GM12875 (cell line): Measurements from ENCODE around the gene HSD3B1.
"Not testable (repeated sequence)": the region's sequence is repeated elsewhere in the genome, so short reads cannot be mapped to it uniquely, and the experiment has no call there.

Experiments
- H3K4me3 ChIP-seq: one replicate; pipeline ENCODE4 v1.5.1; 2011; ENCODE audit warnings: low read depth, low read length, control low read depth
- TF ChIP-seq, protein P1 (sequence below): IDR thresholded peaks from 2 replicates; pipeline ENCODE4 v1.5.1; 2011; ENCODE audit warnings: low read depth, mild to moderate bottlenecking, control low read depth, inconsistent platforms, low read length, moderate library complexity, borderline replicate concordance; ENCODE audit not compliant: insufficient read depth

The HSD3B1 gene

DNA sequence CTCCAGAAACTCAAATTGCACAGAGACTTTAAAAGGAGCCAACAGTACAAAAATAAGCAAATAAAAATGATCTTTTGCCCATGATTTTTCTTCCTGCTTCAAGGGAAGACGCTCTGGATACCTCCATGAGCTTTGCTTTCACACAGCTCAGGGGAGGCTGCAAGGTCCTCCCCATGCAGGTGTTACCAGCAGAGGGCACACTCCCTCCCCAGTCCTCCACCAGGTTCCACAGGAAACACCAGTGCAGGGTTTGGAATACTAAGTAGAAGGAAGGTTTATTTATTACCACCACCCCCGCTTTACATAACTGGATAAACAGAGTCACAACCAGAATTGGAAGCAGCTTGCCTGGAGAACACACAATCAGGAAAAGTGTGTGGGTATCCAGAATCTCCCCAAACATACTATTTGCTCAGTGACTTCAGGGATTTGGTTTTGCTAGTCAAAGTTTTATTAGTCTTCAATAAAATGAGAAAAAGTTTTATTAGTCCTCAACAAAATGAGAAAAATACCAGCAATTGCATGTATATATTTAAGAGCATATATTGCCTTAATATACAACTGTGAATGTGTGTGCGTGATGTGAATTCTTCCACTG is 37.3 kb downstream of the HSD3B1 start:
- H3K4me3 ChIP-seq, result no peak overlapping the region
- TF ChIP-seq, protein P1, sequence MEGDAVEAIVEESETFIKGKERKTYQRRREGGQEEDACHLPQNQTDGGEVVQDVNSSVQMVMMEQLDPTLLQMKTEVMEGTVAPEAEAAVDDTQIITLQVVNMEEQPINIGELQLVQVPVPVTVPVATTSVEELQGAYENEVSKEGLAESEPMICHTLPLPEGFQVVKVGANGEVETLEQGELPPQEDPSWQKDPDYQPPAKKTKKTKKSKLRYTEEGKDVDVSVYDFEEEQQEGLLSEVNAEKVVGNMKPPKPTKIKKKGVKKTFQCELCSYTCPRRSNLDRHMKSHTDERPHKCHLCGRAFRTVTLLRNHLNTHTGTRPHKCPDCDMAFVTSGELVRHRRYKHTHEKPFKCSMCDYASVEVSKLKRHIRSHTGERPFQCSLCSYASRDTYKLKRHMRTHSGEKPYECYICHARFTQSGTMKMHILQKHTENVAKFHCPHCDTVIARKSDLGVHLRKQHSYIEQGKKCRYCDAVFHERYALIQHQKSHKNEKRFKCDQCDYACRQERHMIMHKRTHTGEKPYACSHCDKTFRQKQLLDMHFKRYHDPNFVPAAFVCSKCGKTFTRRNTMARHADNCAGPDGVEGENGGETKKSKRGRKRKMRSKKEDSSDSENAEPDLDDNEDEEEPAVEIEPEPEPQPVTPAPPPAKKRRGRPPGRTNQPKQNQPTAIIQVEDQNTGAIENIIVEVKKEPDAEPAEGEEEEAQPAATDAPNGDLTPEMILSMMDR, result peak; percentile 76

DNA sequence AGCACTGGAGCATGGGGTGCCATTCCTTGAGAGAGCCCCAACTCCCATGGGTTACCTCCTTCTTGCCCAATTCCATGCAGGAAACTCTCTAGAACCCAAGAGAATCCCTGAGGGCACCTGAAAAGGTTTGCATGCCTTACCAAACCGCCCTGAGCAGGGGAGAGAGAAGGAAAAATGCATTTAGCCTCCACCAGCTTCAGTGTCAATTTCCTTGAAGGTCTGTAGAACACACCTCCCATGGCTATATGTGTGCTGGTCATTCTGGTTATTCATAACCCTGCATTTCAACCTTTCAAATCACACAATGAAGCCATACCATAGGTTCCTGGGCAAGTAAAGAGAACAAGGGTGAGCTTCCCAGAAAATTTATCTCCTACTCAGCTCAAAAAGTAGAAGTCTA is 39.6 kb downstream of the HSD3B1 start:
- TF ChIP-seq, protein P1, result no peak
- no peak overlapping the region for H3K4me3 ChIP-seq

DNA sequence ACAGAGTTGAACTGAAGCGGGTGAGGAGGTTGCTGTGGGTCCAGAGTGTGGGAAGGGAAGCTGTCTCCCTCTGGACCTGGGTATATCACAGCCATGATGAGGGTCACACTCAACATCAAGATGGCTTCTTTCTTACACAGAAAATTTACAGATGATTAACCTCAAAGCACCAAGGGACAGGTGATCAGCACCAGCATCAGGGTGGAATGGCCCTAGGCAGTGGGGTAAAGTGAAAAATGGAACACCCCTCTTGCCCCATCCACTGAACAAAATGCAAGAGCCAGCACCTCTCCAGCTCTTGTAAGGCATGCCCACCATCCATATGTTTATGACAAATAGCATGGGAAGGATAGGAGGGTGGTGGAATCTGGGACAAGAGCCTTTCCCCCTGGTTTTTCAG is 40.3 kb downstream of the HSD3B1 start:
- TF ChIP-seq, protein P1, result no peak
- no peak overlapping the region for H3K4me3 ChIP-seq

DNA sequence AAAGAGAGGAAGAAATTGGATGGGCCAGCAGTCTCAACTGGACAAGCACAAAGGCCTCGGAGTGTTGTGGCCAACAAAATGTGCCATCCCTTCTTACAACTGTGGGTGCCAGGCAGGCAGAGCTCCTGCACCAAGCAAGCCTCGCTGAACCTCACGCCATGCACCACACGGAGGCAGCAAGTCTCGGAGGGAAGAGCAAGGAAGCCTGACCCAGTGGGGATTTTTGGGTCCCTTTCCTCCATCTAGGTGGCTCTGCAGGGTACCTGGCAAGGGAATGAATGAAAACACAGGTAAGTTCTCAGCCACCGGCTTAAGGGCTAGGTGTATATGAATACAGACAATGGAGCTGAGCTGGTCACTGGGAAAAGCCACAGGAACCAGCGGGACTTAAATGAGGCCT is 40.8 kb downstream of the HSD3B1 start:
- TF ChIP-seq, protein P1, result no peak

DNA sequence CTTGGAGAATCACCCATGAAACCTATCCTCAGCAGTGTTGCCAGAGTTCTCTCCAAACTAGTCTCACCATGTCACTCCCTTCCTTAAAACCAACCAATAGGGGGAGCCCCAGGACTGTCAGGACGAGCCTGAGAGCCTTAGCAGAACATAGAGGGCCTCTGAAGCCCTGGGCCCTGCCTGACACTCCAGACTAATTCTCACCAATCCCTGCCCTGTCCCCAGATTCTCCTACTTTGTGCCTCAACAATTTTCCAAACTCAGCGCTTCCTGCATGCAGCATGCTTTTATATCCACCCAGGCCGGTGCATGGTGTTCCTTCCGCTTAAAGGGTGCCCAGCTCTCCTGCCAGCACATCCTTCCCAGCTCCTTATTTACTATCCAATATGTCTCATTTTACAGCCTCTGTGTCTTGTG is 42.7 kb downstream of the HSD3B1 start:
- TF ChIP-seq, protein P1, result peak; percentile 71

More for the DNA sequence above, 40.8 kb downstream of the HSD3B1 start:
- H3K4me3 ChIP-seq, result no peak overlapping the region

DNA sequence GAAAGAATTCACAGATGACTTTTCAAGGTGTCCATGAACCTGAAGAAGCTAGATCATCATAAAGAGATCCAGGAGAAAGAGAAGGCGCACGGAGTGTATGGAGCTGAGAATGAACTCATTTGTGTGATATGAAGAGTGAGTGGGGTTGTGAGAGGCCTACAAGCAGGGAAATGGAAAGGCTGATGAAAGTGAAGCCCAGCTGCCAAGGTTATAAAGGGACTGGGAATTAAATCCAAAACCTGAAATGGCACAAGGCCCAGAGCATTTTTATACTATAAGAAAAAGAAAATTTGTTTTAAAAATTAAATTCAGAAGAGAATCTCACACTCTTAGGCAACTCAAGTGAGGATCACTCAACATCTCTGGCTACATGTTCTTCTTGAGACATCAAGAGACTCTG is 43.4 kb downstream of the HSD3B1 start:
- TF ChIP-seq, protein P1, result no peak
- no peak overlapping the region for H3K4me3 ChIP-seq

More for the DNA sequence above, 42.7 kb downstream of the HSD3B1 start:
- no peak overlapping the region for H3K4me3 ChIP-seq

DNA sequence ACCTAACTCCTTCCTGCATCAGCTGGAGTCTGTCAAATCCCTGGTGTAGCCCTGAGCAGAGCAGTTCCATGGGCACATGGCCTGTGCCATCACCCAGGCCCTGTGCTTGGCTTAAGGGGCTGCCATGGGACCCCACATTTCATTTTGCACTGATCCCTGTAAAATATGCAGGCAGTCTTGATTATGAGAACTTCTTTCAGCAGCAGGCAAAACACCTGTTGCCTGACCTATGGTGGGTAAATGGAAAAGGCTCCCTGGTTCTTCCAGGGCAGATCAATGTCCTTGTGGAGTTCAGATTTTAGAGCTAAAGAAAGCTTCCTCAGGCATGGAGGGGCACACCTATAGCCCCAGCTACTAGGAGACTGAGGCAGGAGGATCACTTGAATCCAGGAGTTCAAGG is 44.2 kb downstream of the HSD3B1 start:
- no peak overlapping the region for H3K4me3 ChIP-seq
- TF ChIP-seq, protein P1, result no peak

DNA sequence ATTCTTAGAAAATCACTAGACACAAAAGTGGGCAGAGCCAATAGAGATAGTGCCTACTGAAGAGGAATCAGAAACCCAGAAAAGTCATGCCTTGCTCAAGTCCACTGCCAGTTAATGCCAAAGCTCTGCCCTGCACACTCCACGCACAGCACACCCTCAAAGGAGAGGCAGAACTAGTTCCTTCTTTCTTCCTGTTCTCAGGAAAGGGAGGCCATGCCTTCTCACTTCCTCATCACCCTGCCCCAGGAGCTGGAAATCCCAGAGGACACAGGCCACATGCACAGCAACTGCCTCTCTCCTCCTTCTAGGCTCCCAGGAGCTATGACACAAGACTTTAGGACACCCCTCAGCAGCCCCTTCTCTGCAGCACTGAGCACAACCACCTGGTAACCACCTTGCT is 45.6 kb downstream of the HSD3B1 start:
- not testable (repeated sequence) for H3K4me3 ChIP-seq

DNA sequence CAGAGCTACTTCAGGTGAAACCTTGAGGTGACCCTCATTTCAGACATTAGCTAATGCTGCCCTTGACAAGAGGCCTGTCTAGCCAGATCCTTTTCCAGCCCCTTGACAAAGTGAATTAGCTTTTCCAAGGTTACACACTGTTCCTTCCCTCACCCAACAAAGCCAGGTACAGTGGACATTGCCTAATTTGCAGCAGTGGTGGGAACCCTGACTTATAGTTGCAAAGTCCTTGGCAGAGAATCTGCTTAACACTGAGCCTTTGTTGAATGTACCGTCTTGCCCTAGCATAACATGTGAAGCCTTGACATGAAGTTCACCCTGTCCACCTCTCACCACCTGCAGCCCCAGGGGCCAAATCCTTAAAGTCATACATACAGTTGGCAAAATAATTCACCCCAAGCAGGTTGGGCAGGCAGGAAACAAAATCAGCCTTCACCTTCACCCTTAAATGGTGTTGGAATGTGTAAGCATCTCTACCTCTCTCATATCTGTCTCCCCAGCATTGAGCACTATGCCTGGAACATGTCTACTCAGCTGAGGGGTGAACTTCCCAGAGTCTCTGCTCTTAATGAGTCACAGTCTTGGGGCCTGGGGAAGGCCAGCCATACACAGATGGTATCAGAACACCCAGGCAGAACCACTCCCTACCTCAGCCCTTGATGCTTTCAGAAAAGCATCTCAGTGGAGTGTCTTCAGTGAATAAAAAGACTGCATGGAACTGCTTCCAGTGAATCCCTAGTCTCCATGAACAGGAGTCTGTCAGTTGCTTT is 46.5 kb downstream of the HSD3B1 start:
- not testable (repeated sequence) for H3K4me3 ChIP-seq
